GM18873 (cell line): ENCODE measurements around the gene GABARAPL2.
"Not testable (repeated sequence)": the region's sequence is repeated elsewhere in the genome, so short reads cannot be mapped to it uniquely, and the experiment has no call there.

Source experiments
- ATAC-seq: cut with Tn5 transposase; IDR thresholded peaks from one replicate; pipeline ENCODE4 v1.9.1; 2021; ENCODE audit warnings: mild to moderate bottlenecking, moderate library complexity, moderate number of reproducible peaks; ENCODE audit not compliant: unreplicated experiment, low FRiP score

The GABARAPL2 gene

GRCh38 chr16:75588716-75589115 lies 22.5 kb downstream of the GABARAPL2 start:
- ATAC-seq: no peak

- no peak for ATAC-seq
Measured at GRCh38 chr16:75589306-75589705, 23.1 kb downstream of the GABARAPL2 start.

DNA sequence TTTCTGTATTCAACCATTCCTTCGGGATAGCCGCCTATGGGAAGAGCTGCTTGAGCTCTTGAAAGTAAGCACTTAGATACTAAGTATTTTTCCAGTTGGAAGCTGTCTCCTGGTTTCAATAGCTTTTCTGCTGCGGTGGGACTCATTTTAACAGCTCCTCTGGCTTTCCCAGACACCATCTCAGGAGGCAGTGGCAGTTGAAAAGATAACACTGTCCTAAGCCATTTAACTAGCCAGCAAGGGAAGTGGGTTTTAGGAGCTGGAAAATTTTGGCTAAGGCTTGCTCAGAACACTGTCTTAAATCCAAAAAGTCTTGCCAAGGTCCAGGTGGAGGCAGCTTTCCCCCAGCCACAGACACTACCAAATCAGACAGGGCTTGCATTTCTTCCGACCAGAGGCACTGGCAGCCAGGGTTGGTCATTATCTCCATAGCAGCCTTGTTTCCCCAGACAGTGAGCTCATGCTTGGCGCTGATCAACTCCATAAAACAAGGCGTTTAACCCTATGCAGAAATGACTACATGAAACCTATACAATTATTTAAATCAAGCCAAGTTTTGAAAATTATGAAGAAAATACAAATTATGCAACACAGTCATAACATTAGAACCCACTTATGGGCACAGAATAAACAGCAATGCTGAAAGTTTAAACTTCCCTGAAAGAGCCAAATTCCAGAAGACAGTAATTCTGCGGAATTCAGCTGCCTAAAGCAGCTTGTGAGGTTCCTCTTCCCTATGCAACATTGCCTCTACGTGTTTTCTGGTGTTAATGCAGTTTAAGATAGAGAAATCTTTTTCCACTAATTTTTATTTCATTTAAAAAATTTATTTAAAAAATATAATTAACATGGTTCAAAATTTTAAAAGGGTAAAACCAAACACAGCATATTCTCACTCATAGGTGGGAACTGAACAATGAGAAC lies 25.0 kb downstream of the GABARAPL2 start:
- no peak for ATAC-seq

- ATAC-seq: not testable (repeated sequence)
Measured at GRCh38 chr16:75591927-75592326, 25.7 kb downstream of the GABARAPL2 start.

DNA sequence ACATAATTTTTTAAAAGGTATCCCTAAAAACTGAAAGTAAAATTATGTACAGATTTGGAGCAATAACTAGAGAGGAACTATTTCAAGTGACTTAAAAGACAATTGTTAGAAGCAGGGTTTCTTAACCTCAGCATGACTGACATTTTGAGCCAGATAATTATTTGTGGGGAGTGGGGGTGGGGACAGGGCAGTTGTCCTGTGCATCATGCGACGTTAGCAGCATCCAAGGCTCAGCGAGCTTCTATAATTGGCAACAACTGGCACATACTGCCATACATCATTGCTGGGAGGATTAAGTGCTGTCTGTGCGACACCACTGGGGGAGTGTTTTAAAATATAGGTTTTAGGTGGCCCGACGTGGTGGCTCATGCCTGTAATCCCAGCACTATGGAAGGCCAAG lies 27.1 kb downstream of the GABARAPL2 start:
- ATAC-seq: no peak

DNA sequence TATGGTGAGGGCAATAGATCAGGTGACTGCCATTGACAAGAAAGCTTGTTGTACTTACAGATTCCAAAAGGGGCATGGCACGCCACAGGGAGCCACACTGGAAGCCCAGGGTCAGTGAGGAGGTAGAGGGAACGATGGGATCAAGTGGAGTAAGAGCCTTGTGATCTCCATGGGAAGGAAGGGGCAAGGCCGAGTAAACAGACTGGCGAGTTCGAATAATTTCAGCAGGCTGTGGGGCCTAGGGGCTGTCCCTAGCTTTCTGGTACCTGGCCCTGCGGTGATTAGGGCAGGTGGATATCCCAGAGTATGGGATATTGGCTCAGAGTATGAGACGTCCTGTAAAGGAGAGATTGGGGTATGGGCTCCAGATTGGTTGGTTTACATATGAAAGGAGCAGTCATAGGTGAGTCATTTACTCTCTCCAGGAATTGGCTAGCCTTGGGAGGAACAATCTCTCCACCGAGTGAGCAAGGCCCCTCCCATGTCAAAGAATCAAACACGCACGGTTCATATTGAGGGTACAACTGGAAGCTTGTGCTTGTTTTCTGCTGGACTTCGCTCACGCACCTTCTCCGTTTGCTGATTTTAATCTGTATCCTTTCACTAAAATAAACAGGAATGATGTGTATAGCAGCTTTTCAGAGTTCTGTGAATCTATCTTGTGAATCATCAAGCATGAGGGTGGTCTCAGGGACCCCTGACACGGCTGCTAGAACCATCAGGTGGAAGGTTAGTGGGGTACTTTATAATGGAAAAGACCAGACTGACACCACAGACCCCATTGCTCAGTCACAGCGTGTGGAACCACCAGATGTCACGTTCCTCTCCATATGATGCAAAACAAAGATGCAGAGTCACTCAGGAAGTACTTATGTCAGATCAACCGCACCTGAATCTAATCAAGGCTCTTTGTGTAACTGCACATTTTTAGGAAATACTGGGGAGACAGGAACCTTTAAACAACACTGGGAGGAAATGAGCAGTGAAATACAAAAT lies 27.9 kb downstream of the GABARAPL2 start:
- no peak for ATAC-seq

GRCh38 chr16:75599452-75600277 lies 33.5 kb downstream of the GABARAPL2 start:
- no peak for ATAC-seq

DNA sequence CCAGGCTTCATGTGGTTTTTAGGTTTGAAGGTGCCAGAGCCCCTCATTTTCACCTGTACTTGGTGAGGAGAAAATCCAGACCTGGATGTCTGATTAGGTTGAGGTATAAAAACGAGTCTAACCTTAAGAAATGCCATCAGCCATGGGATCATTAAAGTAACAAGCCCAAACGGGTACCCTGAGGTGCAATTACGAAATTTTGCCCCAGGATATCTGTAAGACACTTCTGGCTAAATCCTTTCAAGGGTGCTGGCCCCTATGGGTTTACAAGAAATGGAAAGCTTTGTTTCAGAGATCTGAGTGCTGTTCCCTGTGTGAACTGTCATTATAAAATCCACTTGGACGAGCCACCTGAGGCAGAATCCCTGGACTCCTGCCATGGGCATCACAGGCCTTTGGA lies 37.1 kb downstream of the GABARAPL2 start:
- no peak for ATAC-seq

GRCh38 chr16:75606507-75606906 lies 40.3 kb downstream of the GABARAPL2 start:
- no peak for ATAC-seq

- no peak for ATAC-seq
Measured at GRCh38 chr16:75614066-75614897, 48.1 kb downstream of the GABARAPL2 start.

- ATAC-seq: no peak
Measured at GRCh38 chr16:75615619-75616018, 49.4 kb downstream of the GABARAPL2 start.

- no peak for ATAC-seq
Measured at GRCh38 chr16:75616521-75617010, 50.4 kb downstream of the GABARAPL2 start.

DNA sequence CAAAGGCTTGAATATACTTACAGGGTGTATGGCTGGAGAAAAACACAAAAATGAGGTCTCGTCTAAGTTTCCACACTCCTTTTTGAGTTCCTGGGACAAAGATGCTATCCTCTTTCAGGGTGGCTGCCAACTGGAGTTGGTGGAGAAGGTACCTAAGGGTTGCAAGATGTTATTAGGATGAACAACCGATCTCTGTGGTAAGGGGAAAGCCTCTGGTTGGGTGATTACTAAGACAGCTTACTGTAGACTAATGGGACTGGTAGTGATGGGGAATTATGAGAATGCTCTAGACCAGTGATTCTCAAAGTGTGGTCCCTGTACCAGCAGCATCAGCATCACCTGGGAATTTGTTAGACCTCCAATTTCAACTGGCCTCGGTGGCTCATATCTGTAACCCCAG lies 50.9 kb downstream of the GABARAPL2 start:
- ATAC-seq: no peak

DNA sequence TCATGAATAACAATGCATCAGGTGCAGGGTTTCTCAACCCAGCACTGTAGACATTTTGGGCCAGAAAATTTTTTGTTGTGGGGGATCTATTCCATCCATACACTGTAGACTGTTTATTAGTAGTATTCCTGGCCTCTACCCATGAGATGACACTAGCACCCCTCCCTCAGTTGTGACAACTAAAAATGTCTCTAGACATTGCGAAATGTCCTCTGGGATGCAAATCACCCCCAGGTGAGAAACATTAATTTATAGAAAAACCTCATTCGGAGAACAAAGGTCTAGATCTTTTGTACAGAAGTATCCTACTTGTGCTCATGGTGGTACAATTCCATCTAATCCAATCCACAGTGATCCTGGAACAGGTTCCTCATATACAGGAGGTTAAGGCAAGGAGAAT lies 52.6 kb downstream of the GABARAPL2 start:
- ATAC-seq: no peak

GRCh38 chr16:75620326-75621169 lies 54.4 kb downstream of the GABARAPL2 start:
- ATAC-seq: no peak

- ATAC-seq: no peak
Measured at GRCh38 chr16:75621170-75621477, 54.9 kb downstream of the GABARAPL2 start.

- ATAC-seq: peak; percentile 91
Measured at GRCh38 chr16:75622761-75623605, 56.8 kb downstream of the GABARAPL2 start, which contains the start of gene ADAT1. ADAT1 (minus strand) TSS chr16:75623281; CDS start chr16:75620799, 2,482 bp downstream.
